Left forelimb (tissue), 1 donor: ENCODE results near the gene VAMP4.

ENCODE experiments used
- DNase-seq: peaks from one replicate; pipeline ENCODE4 v3.0.0-alpha.2; 2018; ENCODE audit warnings: low spot score

VAMP4 gene, protein sequence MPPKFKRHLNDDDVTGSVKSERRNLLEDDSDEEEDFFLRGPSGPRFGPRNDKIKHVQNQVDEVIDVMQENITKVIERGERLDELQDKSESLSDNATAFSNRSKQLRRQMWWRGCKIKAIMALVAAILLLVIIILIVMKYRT

DNA sequence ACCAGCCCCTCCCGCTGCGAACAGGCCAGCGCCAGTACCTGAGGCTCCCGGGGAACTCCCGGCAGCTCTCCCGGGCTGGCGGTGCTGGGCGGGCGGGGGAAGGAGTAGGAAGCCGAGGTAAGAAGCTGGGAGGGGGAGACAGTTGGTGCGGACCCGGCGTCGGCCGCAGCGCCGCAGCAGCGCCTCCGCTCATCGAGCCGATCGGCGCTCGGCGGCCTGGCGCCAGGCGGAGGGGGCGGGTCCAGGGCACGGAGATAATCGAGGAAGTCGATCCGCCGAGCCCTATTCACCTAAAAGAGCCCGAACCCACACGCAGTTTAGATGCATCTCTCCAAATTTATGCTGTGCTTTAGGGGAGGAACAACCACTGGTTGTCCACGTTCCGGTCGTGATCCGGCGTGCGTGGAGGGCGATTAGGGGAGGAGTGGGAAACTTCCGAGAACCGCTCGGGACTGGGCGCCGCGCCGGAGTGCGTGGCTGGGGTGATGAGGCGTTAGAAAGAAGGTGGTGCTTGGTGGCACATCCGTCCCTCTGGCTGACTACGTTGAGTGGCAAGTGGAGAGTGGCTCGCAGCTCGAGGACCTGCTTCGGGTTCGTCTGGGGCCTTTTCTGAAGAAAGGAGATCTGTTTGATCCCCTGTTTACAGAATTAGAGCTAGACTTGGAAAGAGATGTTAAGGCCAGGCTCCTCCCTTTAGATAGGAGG, at the start of gene VAMP4:
TSS of gene VAMP4 (minus strand) at position 194 of the 705 bp plus-strand sequence. CDS start 3,651 bp downstream, outside the sequence.
- peak; percentile 92 for DNase-seq

DNA sequence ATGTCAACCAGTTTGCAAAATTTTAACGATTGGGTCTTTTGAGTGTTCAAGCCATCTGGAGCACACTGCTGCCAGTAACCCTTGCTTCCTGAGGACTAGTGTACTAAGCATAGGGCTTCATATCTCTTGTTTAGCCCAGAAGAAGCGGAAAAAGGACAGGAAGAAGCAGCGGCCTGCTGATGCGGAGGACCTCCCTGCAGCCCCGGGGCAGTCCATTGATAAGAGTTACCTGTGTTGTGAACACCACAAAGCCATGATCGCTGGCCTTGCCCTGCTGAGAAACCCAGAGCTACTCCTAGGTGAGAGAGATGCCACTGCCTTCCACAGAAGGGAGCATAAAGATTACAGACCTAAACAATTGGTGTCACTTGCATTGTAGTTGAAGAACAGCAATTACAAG, 48.5 kb upstream of the VAMP4 start:
- DNase-seq, result no peak

DNA sequence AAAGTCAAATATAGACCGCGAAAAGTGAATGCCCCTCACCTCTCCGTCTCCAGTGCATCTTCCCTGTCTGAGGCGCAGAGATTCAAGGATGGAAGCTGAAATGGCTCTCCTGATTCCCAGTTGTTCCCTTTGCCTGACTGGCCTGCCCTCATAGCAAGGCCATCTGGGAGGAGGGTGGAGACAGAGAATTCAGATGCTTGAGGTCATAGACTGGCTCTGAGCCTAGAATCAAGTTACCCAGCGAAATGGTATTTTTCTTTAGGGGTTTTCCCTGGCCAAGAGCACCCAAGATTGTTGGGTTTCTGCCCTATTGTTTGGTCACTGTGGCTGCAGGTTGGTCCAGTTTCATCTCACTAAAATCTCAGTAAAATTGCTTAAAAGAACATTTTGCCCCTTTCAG, 46.8 kb upstream of the VAMP4 start:
- DNase-seq, result no peak

DNA sequence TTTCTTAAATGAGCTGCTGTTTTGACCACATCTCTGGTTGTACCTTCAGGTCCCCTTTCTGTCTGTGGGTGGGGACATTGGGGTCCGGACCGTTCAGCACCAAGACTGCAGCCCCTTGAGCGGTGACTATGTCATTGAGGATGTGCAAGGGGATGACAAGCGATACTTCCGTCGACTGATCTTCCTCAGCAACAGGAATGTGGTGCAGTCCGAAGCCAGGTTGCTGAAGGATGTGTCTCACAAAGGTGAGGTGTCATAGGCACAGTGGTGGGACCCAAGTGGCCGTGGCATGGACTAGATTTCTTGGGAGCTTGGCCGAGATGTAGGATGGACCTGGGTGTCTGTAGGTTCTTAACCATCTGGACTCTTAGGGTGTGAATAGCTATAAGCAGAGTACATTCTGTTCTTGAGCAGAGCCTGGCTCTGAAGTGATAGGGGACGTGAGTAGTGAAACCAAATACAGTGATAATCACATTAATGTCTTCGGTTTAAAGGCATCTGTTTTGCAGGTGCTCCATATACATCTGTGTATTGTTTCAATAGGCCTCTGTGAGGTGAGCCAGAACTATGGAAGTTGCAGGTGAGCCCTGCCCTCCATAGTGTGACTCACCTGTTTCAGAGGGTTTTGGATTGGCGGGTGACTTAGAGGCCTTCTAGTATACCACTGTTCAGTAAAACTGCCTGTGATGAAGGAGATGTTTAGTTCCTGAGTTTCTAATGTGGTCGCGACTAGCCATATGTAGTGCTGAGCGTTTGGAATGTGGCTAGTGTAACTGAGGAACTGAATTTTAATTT, 46.0 kb upstream of the VAMP4 start:
- no peak for DNase-seq

DNA sequence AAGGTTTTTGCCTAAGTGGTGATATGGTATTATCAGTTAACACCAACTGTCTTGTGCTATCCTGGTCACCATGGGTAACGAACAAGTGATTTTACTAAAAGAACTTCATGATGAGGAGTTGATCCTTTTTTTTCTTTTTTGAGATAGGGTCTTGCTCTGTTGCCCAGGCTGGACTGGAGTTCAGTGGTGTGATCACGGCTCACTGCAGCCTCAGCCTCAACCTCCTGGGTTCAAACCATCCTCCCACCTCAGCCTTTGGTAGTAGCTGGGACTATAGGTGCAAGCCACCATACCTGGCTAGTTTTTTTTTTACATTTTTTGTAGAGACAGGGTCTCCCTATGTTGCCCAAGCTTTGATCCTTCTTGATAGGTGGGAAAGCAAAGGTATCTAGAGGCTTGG, 44.7 kb upstream of the VAMP4 start:
- DNase-seq, result no peak

DNA sequence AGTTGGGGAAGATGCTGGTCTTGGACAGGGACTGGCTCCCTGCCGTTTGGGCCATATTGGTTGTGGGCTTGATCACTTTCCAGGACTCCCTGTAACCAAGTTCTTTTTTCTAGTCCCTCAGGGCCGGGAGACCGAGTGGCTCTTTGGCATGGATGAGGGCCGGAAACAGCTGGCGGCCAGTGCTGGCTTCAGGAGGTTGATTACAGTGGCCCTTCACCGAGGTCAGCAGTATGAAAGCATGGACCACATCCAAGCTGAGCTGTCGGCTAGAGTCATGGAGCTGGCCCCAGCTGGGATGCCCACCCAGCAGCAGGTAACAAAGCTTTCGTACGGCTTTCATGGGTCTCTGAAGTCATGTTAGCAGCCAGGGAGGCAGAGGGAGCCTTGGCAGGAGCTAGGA, 43.9 kb upstream of the VAMP4 start:
- no peak for DNase-seq

DNA sequence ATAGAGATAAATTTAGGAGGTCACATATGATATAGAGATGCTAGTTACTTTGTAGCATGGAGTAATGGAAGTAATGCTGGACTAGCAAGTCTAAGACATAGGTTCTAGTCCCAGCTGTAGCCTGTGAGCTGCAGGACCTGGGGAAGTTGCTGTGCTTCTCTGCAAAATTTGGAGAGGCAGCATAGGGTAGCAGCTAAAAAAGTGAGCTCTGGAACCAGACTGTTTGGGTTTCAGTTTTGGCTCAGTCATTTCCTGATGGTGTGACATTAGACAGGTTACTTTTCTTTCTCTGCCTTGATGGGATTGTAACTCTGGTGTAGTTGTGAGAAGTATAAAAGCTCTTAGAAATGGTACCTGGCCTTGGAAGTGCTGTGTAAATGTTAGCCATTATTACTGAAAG, 42.9 kb upstream of the VAMP4 start:
- DNase-seq, result no peak

DNA sequence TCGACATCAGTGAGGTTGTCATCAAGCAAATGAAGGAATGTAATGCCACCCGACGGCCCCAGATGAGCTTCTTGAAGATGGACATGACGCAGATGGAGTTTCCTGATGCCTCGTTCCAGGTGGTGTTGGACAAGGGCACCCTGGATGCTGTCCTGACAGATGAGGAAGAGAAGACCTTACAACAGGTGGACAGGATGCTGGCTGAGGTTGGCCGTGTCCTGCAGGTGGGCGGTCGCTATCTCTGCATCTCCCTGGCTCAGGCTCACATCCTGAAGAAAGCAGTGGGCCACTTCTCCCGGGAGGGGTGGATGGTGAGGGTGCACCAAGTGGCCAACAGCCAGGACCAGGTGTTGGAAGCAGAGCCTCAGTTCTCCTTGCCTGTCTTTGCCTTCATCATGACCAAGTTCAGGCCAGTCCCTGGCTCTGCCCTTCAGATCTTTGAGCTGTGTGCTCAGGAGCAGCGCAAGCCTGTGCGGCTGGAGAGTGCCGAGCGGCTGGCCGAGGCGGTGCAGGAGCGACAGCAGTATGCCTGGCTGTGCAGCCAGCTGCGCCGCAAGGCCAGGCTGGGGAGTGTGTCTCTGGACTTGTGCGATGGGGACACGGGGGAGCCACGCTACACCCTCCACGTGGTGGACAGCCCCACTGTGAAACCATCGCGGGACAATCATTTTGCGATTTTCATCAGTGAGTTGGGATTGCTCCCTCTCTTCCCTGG, 42.1 kb upstream of the VAMP4 start:
- no peak for DNase-seq

DNA sequence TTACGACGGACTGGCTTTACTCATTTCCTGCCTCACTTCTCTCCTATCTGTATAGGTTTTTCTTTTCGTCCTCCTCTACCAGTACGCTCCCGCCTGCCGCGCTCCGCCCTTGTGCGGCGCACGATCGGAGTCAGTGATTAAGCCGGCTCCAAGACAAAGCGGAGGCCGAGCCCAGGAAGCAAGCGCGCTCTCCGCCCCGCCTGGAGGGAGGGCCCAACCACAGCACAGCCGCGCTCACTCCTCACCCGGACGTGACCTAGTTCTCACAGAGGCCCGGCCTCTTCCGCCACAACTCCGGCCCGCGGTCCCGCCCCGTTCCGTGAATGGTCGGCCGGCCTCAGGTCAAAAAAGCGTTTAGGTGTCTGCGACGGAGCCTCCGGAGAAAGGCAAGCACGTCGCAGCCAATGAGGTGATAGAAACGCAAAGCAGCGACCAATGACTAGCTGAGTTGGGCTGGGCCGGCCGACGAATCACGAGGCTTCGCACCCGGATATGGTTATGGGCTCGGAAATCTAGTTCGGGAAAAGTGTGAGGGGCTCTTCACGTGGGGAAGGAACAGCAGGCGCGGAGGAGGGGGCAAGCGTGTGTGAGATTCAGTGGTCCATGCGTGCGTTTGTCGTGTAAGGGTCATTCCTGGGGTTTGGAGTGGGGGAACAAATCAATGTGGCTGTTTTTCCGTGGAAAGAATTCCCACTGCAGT, 39.5 kb upstream of the VAMP4 start, which contains the start of gene METTL13:
TSS of gene METTL13 (plus strand) at position 485 of the 700 bp plus-strand sequence. CDS start 308 bp downstream, outside the sequence.
- peak; percentile 98 for DNase-seq

DNA sequence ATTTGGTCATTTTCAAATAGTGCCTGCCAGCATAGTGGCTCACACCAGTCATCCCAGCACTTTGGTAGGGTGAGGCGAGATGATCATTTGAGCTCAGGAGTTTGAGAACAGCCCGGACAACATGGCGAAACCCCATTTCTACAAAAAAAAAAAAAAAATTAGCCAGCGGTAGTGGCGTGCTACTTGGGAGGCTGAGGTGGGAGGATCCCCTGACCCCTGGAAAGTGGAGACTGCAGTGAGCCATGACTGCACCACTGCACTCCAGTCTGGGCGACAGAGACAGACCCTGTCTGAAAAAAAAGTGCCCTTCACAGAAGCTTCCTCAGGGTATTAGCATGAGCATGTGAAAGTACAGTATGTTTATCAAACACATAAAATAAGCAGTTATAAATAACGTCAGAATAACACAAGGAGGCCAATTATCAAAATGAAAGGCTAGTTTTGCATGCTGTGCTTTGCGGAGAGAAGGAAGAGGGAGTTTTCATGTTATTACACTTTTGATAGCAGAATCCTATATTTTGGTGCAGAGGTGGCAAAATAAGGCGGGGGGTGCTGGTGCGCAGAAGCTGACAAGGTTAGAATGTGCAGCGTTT, 38.8 kb upstream of the VAMP4 start:
- DNase-seq, result no peak

DNA sequence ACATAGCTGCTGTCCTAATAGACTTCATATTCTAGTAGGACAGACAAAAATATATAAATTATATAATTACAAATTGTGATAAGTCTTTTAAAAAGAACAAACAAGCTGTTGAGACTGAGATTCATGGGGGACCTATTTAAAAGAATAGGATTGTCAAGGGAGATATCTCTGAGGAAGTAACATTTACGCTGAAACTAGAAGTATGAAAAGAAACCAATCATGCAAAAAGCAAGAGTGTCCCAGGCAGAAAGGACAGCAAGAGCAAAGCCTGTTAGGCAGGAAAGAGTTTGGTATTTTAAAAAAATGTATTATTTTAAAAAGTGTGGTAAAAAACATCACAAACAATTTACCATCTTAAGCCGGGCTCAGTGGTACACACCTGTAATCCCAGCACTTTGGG, 30.4 kb upstream of the VAMP4 start:
- DNase-seq, result no peak

DNA sequence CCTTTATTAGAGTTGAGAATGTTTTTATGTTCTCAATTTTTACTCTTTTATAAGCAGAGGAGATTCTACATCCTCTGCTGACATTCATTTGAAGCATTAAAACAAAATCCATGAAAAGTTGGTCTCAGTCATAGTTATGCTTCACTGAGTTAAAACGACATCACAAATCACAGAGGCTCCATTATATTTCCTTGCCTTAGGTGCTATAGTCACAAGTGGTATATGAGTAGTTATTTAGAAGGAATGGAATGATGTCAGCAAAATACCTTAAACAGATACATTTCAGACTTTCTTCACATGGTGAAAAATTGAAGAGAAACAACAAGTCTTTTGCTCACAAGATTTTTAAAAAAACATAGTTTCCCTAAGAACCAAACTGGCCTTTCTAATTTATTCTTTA, 27.9 kb upstream of the VAMP4 start:
- no peak for DNase-seq

DNA sequence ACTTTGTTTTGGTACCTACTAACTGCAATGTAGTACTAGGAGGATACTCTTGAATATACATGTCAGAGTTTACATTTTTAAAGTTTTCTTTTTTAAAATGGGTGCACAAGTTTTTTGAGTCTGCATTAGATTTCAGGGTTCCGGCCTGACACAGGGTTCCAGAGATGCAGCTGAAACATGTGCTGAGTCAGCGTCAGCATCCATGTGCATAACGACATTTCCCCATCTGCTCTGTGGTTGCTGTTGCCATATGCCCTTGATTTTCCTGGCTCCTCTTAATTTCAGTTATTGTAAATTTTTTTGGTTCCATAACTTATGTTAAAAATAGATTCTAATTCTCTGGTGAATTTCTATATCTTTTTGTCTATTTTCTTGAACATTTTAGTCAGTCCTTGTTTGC, 27.3 kb upstream of the VAMP4 start:
- DNase-seq, result no peak

DNA sequence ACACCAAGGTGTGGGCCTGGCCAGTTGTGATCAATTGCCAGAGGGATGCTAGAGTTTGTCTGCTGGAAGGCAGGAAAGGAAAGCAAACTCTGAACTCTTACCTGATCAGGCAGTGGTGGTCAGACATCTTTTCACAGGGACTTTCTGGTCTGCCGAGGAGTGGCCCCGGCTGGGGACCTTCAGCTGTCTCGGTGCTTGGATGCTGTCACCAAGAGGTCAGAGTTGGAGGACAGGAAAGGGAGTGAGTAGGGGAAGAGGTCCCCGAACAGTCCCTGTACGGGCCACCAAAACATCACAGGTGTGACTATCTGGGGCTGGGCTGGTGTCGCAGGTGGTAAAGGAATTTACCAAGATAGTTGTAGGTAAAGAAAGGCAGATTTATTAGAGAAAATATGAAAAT, 21.9 kb upstream of the VAMP4 start:
- no peak for DNase-seq

DNA sequence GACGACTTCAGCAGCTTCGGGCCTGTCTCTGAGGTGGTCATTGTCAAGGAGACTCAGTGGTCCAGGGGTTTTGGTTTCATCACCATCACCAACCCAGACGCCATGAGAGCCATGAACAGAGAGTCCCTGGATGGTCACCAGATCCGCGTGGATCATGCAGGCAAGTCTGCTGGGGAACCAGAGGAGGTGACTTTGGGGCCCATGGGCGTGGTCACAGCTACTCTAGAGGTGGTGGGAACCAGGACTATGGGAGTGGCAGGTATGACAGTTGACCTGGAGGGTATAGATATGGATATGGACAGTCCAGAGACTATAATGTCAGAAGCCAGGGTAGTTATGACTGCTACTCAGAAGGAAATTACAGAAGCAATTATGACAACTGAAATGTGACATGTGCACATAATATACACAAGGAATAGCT, 20.3 kb upstream of the VAMP4 start:
- no peak for DNase-seq

DNA sequence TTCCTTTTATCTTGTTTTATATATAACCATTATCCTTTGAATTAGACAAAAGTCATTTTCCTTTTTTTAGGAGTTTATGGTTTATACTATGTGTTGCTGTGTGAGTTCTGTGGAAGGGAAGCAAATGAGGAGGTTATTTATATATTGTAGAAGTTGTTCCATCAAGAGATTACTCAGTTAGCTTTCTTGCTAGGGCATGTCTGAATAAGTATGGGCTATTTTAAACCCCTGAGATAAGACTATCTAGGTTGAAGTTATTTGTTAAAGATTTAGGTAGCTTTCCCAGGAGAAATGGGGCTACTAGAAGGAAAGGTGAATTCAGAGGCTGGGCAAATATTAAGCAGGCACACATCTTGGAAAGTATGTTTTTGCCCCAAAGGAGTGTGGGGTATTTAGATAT, 16.1 kb upstream of the VAMP4 start:
- no peak for DNase-seq

DNA sequence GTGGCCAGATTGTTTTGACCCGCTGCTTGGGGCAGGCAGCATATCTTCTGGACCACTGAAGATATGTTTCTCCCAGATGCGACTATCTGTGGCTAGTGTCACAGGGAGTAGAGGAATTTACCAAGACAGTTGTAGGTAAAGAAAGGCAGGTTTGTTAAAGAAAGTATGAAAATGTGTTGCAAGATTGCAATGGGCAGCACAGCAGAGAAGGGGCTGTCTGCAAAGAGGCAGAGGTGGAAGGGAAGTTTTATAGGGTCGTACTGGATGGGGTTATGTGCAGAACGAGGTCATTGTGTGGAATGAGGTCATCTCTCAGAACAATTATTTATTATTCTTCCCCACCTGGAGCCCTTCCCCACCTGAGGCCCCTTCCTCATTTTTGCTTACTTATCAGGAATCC, 15.0 kb upstream of the VAMP4 start:
- no peak for DNase-seq

DNA sequence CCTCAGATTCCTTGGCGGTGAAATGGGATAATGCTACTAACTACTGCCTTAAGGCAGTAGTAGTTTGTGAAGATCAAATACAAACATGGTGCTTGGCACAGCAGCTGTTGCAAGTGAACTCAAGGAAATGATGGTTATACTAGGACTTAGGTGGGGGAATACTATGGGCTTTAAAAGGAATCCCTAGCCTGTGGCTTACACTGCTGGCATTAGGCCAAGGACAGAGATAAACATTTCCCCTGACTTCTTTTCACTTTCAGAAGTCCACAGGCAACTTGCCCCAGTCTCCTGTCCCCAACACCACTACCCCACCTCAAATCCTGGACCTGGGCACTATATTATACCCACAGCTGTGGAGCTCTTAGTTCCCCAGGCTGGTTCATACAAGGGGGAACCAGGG, 13.1 kb upstream of the VAMP4 start:
- DNase-seq, result no peak

DNA sequence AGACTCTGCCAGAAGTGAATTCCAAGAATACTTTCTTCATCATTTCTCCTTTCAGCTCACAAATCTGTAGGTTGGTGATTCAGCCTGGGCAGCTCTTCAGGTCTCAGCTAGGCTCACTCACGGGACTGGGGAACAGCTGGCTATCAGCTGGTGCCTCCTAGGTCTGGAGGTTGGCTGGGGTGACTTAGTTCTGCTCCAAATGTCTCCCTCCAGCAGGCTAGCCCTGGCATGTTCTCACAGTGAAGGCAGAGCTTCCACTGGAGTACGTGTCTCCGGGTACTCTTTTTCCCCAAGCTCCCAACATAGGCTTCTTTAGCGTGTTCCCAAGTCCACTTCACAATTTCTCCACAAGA, 12.5 kb upstream of the VAMP4 start:
- DNase-seq, result no peak

DNA sequence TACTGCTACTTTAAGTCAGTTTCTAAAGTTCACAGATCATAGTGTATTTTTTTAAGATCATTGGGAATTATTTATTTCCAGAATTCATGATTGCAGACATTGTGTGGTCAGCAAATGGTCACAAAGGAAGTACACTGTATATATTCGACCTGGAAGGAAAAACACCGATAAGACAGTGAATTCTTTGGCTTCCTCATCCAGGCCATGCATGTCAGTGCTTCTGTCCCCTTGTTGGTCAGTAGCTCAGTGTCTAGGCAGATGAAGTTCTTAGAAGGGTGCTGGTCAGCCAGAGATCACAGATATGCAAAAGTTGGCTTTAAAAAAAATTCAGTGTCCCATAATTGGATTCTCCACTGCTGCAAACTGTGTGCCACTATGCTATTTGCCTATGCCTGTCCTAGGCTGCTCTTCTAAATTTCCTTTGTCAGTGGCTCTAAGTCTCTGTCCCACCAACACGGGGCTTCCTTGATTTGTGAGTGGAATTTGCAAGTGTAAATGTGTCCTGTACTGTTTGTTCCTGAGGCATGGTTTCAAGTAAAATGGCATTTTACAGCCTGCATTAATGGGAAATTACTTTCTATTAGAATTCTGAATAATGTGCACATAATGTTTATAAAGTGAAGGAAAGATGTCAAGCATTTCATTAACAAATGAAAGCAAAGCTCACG, 12.0 kb upstream of the VAMP4 start:
- DNase-seq, result no peak

DNA sequence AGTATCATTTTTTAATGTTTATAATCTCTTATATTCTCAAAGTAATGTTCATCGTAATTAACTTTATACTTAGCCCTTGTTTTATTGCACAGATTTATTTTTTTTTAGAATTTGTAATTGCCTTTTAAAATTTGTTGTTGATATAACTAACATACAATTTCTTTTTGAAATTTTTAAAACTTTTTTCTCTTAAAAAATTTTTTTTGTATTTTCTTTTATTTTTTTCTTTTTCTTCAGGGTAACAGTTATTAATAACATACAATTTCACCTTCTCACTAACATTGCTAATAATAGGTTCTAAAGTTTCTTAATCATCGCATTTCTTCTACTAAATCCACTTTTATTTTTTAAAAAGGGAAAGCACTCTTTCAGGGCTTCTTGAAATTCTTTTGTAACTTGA, 11.3 kb upstream of the VAMP4 start:
- DNase-seq, result no peak
